NCI-H748 (cell line): ENCODE results near the gene CABP7.

Experiments used
- DNase-seq: peaks from one replicate; lab custom pipeline; 2025; ENCODE audit not compliant: unreplicated experiment; lab: John Stamatoyannopoulos, UW

Gene CABP7

GRCh38 chr22:29702000-29702930 is 17.5 kb upstream of the CABP7 start:
- DNase-seq: no peak

DNA sequence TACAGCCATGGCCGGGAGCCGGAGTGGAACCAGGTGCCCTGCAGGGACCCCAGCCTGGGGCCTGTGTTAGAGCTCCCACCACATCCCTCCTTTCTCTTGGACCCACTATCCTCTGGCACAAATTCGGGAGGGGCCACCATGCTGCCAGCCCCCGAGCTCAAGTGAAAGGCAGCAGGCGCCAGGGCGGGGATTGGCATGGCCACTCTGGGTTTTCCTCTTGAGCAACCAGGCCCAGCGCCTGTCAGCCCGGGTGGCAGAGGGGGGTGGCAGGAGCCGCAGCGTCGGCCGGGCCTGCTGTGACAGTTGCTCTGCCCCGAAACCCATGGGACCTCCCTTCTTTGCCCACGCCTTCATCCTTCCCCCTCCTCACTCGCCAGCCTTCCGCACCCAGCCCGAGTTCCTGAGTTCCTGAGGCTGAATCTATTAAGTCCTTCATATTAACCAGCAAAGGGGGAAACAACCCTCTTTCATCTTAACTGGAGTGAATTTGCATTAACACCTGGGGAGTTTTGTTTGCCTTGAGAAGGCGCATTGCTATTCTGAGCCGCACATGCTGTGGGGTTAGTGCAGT is 16.8 kb upstream of the CABP7 start:
- DNase-seq: peak; percentile 46

DNA sequence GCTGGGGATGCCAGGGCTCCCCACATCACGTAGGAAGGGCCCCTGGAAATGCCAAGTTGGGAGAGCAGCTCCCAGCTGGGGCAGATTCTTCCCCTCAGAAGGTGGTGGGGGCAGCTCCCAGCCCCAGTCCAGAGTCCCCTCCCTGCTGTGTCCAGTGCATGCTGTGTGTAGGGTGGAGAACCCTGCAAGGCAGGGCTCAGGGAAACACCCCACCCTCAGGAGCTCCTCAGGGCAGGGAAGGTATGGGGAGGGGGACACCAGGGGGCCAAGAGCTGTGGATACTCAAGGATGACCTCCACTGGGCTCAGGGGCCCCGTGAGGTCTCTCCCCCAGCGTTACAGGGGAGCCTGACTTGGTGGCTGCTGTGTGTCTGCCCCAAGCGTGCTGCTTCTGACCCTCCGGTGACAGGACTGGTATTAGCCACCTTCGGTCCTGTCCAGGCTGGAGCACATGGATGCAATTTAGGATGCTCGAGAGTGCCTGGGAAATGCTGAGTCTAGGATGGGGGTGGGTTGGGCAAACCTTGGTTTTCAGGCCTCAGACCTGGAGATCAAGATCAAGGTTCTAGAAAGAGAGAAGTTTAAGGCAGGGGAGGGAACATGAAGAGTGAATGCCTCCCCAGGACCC is 16.1 kb upstream of the CABP7 start:
- DNase-seq: no peak

- peak; percentile 19 for DNase-seq
These were observed 15.1 kb upstream of the CABP7 start for GRCh38 chr22:29704528-29705285.

- no peak for DNase-seq
These were observed 14.2 kb upstream of the CABP7 start for GRCh38 chr22:29705651-29706050.

DNA sequence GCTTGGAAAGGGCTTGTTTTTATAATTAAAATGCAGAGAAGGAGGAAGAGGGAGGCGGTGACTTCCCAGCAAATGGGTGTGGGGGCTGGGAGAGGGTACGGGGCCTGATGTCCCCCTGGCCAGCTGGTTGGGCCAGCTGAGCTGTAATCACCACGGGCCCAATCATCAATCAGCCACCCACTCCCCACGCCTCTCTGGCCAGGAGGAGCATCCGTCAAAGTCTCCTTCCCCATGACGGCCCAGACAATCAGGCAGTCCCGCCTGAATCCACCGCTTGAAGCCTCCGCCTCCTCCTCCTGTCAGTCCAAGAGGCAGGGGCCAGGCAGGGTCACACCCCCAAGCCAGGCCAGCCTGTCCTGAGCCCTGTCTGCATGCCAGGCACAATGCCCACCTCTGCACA is 13.3 kb upstream of the CABP7 start:
- peak; percentile 33 for DNase-seq

DNA sequence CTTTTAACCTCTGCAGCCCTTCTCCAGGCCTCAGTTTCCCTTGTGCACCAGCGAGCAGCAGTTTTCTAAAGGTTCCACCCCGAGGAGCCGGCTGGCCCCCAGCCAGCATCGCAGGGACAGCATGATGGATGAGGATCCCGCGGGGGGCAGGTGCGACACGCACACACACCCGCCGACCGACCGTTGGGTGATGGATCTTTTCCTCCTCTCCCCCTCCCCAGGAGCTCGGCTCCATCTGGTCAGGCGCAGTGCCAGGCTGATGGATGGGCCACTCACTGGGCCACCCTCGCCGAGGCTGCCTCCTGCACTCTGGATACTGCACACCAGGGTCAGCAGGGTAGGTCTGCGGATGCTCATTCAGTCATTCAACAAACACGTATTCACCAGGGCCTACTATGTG is 12.8 kb upstream of the CABP7 start:
- peak; percentile 36 for DNase-seq

DNA sequence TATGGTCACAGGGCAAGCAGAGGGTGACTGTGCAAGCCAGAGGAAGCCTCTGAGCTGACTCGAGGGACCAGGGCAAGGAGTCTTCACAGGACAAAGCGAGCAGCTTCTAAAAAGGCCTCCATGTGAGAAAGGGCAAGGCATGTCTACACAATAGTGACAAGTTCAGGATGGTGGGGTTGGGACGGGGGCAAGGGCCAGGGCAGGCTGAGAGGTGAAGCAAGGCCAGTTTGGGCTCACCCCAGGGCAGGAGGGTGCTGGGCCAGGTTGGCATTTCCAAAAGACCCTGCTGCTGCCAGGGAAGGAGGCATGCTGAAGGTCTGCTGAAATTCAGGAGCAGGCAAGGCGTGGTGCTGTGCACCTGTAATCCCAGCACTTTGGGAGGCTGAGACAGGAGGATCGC is 12.3 kb upstream of the CABP7 start:
- no peak for DNase-seq

DNA sequence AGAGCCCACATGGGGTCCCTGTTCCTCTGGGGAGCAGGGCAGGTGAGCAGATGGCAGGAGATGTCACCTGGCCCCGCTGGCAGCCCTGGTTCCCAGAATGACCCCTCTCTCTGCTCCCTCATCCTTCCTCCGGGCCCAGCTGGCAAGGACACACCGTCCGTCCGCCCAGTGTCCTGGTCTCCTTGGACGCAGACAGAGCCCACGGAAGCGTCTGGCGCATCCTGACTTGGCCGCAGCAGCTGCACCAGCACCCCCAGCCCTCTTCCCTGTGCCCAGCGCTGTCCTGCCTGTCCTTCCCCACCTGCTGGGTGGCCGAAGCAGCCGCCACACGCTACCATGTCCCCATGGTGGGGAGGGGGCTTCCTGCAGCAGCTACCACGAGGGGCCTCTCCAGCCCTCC is 9.6 kb upstream of the CABP7 start:
- DNase-seq: no peak

GRCh38 chr22:29710922-29711593 is 8.7 kb upstream of the CABP7 start:
- no peak for DNase-seq

- DNase-seq: no peak
These were observed 7.7 kb upstream of the CABP7 start for GRCh38 chr22:29712119-29712518.

GRCh38 chr22:29713156-29713727 is 6.6 kb upstream of the CABP7 start:
- peak; percentile 8 for DNase-seq

- DNase-seq: peak; percentile 66
These were observed 4.6 kb upstream of the CABP7 start for GRCh38 chr22:29715240-29715639.

- DNase-seq: no peak
These were observed 4.1 kb upstream of the CABP7 start for GRCh38 chr22:29715705-29716104.

- DNase-seq: no peak
These were observed 2.8 kb upstream of the CABP7 start for GRCh38 chr22:29716814-29717545.

DNA sequence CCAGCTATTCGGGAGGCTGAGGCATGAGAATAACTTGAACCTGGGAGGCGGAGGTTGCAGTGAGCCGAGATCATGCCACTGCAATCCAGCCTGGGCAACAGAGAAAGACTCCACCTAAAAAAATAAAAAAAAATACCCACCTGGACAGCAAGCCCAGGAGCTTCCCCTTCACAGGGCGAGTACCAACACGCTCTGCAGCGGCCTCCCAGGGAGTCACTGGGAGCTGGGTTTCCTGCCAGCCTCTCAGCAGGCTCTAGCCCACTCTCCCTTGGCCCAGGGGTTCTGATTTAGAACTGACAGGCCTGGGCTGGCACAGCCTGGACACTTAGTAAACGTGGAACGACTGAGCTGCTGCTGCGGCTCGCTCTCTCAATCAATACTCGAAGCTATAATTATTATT is 2.0 kb upstream of the CABP7 start:
- peak; percentile 9 for DNase-seq

DNA sequence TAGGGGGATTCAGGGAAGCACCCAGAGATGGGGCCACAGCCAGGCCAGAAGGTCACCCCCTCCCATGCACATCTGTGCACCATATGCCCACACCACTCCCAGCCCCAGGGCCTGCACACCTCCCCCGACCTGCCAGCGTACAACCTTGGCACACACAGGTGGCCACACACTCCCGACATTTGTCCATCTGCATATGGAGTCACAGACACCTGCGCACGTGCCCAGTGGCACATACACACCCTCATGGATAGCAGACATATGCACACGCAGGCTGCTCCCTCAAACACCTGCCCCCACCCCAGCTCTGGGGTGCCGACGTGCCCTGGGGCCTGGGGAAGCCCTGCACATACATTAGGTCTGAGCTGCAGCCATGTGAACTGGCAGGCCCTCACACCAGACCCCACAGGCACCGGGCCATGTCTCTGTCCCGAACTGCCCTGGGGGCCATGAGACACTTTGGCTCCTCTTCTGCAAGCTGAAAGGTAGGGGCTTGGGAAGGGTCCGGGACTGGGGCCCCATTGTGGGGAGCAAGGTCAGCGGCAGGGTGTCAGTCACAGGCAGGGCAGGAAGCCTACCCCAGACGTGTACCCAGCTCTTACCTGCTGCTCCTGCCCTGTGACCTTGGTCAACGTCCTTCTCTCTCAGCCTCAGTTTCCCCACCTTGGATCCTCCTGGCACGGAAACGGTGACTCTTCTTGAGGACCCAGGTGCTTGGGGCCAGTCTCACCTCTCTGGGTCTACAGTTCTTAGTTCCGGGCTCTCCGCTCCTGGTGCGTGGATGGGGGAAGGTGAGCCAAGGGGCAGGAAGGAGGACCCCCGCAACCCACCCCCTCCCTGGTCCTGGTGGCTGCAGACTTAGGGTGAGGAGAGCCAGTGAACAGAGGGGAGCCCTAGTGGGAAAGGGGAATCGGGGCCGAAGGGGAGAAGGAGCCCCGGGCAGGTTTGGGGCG is 579 bp upstream of the CABP7 start:
- no peak for DNase-seq

DNA sequence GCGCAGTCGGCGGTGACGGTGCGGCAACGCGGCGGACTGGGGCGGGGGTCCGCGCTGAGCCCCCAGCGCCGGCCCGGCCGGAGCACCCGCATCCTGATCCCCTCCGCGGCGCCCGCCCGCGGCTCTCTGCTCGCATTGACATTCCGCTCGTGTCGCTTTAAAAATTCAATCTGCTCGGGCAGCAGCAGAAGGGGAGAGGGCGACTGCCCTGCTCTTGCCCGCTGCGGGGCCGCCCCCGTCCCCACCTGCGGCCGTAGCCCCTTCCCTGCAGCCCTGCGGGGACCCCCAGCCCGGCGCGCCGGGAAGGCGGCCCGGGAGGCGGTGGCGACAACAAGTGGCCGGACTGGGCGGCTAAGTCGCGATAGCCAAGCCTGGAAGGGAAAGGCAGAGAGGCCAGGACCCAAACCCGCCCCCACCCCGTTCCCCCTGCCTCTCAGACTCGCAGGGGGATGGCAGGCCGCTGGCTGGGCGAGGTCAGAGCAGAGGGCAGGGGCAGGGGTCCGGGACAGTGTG is 1.1 kb downstream of the CABP7 start:
- peak; percentile 13 for DNase-seq
